ENCODE results near the gene ADM. TPM values are rescaled to one million over a fixed set of nuclear protein-coding genes. Genes with fewer than 3 reads are reported as not detected.

ADM gene
- polyA plus RNA-seq, 2 of the 4 experiments (the other 2 are of a cell fraction) = 66.3 to 72.1 TPM

GRCh38 chr11:10351435-10351764 is 46.5 kb downstream of the ADM start:
- POLR2A ChIA-PET = no interaction called here
- CTCF ChIA-PET = interaction anchor here (4.7 kb wide), 1 partner anchor 16 kb away, joined by 34 read pairs; no protein-coding TSS in a partner anchor
- FAIRE-seq (no peak), ATAC-seq (peak in 1 of 2 experiments; percentile 16; a peak in 1 of 6 replicates), DNase-seq (ENCODE audit: low read depth in 1 of 2, low spot score in 1 of 2) (no peak)
- H3K27ac ChIP-seq = peak overlapping the region; percentile 50 to 68
- no peak overlapping the region for H3K4me3 ChIP-seq
- TF ChIP-seq HES2 (IDR thresholded peaks at IDR 0.05) (no peak), FOSL2 (IDR thresholded peaks at IDR 0.05) (no peak), FOSL2 (CRISPR knock-in tag; IDR thresholded peaks at IDR 0.05) (no peak), NFE2L2 (conservative IDR thresholded peaks at IDR 0.05; ENCODE audit: low read length) (no peak), JUN (IDR thresholded peaks at IDR 0.05) (no peak), GATA3 (IDR thresholded peaks at IDR 0.05; ENCODE audit: borderline replicate concordance) (no peak), JUNB (IDR thresholded peaks at IDR 0.05) (no peak), NR3C1 (IDR thresholded peaks at IDR 0.05) (no peak), PBX3 (IDR thresholded peaks at IDR 0.05) (no peak), RCOR1 (IDR thresholded peaks at IDR 0.05; ENCODE audit: low read depth, low read length) (no peak), EP300 (IDR thresholded peaks at IDR 0.05) (no peak), KDM5A (IDR thresholded peaks at IDR 0.05) (no peak)
- TF ChIP-seq, protein P1, sequence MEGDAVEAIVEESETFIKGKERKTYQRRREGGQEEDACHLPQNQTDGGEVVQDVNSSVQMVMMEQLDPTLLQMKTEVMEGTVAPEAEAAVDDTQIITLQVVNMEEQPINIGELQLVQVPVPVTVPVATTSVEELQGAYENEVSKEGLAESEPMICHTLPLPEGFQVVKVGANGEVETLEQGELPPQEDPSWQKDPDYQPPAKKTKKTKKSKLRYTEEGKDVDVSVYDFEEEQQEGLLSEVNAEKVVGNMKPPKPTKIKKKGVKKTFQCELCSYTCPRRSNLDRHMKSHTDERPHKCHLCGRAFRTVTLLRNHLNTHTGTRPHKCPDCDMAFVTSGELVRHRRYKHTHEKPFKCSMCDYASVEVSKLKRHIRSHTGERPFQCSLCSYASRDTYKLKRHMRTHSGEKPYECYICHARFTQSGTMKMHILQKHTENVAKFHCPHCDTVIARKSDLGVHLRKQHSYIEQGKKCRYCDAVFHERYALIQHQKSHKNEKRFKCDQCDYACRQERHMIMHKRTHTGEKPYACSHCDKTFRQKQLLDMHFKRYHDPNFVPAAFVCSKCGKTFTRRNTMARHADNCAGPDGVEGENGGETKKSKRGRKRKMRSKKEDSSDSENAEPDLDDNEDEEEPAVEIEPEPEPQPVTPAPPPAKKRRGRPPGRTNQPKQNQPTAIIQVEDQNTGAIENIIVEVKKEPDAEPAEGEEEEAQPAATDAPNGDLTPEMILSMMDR (IDR thresholded peaks at IDR 0.05) = no peak
- TF ChIP-seq, protein P2, sequence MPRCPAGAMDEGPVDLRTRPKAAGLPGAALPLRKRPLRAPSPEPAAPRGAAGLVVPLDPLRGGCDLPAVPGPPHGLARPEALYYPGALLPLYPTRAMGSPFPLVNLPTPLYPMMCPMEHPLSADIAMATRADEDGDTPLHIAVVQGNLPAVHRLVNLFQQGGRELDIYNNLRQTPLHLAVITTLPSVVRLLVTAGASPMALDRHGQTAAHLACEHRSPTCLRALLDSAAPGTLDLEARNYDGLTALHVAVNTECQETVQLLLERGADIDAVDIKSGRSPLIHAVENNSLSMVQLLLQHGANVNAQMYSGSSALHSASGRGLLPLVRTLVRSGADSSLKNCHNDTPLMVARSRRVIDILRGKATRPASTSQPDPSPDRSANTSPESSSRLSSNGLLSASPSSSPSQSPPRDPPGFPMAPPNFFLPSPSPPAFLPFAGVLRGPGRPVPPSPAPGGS (IDR thresholded peaks at IDR 0.05) = no peak
- H3K4me2 ChIP-seq = peak overlapping the region; percentile 69
- 5% methylated on average over 5 of the region's 5 CpGs for WGBS (ENCODE audit: missing lambda C conversion rate)
- no peaks in the 10 kb centered on the region for H3K9me3 ChIP-seq
- H3K4me1 ChIP-seq = peaks cover 33% of the 10 kb centered on the region

DNA sequence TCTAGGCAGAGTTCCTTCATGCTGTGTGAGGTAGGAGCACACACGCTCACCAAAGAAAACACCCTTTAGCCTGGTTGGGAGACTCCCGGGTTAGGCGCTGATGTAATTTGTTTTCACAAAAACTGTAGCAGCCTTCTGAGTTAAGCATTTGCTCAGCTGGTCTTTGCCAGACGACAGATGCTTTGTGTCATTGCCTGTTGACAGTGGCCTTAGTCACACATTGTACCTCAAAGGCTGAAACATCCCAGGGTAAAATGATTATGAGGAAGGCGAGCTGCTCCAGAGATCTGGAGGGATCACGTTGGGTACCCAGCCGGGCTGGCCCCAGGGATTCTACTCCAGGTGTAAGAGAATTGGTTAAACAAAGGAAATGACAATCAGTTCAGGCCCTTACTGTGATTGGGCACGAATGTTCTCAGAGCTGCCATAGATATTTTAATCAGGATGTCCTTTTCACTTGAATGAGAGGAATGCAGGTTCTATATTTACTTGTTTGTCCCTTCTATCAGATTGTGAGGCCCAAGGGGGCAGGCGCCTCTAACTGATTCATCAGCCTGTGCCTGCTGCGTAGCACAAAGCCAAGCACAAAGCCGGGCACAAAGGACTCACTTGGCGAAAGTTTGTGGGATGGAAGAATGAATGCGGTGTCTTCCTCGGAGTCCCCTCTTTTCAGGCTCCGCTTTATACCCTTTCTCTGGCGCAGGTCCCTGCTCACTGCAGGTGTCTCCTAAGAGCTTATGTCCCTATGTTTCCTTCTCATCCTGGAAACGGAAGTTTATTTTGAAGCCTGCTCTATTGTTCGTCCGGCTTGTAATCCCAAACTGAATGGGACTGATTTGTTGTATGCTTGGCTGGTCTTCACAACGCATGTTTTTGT is 47.1 kb downstream of the ADM start:
- CTCF ChIA-PET = interaction anchor here (4.7 kb wide), 1 partner anchor 15 kb away, joined by 34 read pairs; no protein-coding TSS in a partner anchor
- ATAC-seq = peak; percentile 66 to 73

More for the DNA sequence above, 47.1 kb downstream of the ADM start:
- WGBS (ENCODE audit: missing lambda C conversion rate) = 63% methylated on average over 20 of the region's 20 CpGs
- Histone ChIP-seq H3K9me3 (no peaks in the 10 kb centered on the region), H3K4me3 (no peak overlapping the region), H3K27ac (peak overlapping the region; percentile 50 to 68), H3K4me1 (peaks cover 33% of the 10 kb centered on the region), H3K4me2 (peak overlapping the region; percentile 69)
- DNase-seq (ENCODE audit: low read depth in 1 of 2, low spot score in 1 of 2) = peak; percentile 21 to 59
- POLR2A ChIA-PET = no interaction called here
- no peak for FAIRE-seq
- no peak for TF ChIP-seq SMC3 (IDR thresholded peaks at IDR 0.05)
- TF ChIP-seq HOXA7 (CRISPR knock-in tag; IDR thresholded peaks at IDR 0.05) = no peak
- no peak for TF ChIP-seq POLR2A (IDR thresholded peaks at IDR 0.05; ENCODE audit: low read length)
- TF ChIP-seq CEBPB (IDR thresholded peaks at IDR 0.05) = no peak
- TF ChIP-seq PBX3 (IDR thresholded peaks at IDR 0.05) = no peak
- TF ChIP-seq TFCP2L1 (CRISPR knock-in tag; IDR thresholded peaks at IDR 0.05) = no peak
- TF ChIP-seq ESRRA (IDR thresholded peaks at IDR 0.05; ENCODE audit: borderline replicate concordance, low read length) = no peak
- TF ChIP-seq NPAS2 (CRISPR knock-in tag; IDR thresholded peaks at IDR 0.05; ENCODE audit: borderline replicate concordance) = no peak
- no peak for TF ChIP-seq ELK1 (IDR thresholded peaks at IDR 0.05; ENCODE audit: low read depth, low read length)
- TF ChIP-seq KDM5A (IDR thresholded peaks at IDR 0.05) = no peak
- no peak for TF ChIP-seq BHLHE40 (IDR thresholded peaks at IDR 0.05; ENCODE audit: low read depth, low read length)
- no peak for TF ChIP-seq RAD21 (conservative IDR thresholded peaks at IDR 0.05 in 1 of 2, IDR thresholded peaks at IDR 0.05 in 1 of 2)
- TF ChIP-seq, protein P2 (IDR thresholded peaks at IDR 0.05) = no peak

All from A549 (cell line).